Neural cell (in vitro differentiated cells): ENCODE measurements around the gene TXNIP. TPM values are rescaled to one million over a fixed set of nuclear protein-coding genes. Genes with fewer than 3 reads are reported as not detected.

ENCODE experiments used
- H2AFZ ChIP-seq: fragments of 200-600, 300-800 bp; sonication (generic), shearing (Covaris generic); 2 replicates; pipeline ENCODE4 v1.6.0; 2014; ENCODE audit warnings: low read depth, mild to moderate bottlenecking, antibody characterized with exemption, low read length, moderate library complexity
- H3F3A ChIP-seq: fragments of 200-600 bp; shearing (Covaris generic); 2 replicates; pipeline ENCODE4 v1.6.1; 2016; ENCODE audit warnings: mild to moderate bottlenecking, moderate library complexity, mixed read lengths, antibody characterized with exemption, low read length; ENCODE audit not compliant: insufficient read depth, poor library complexity, severe bottlenecking
- H3K27ac ChIP-seq: fragments of 200-600, 300-800 bp; sonication (generic), shearing (Covaris generic); 2 replicates; pipeline ENCODE4 v1.5.1; 2014; ENCODE audit warnings: mild to moderate bottlenecking, low read length, moderate library complexity
- H3K27me3 ChIP-seq: fragments of 300-800, 200-600 bp; sonication (generic), shearing (Covaris generic); 2 replicates; pipeline ENCODE4 v1.6.0; 2014; ENCODE audit warnings: mild to moderate bottlenecking, low read depth, low read length, moderate library complexity; ENCODE audit not compliant: insufficient read depth
- H3K36me3 ChIP-seq: fragments of 300-800, 200-600 bp; sonication (generic), shearing (Covaris generic); 2 replicates; pipeline ENCODE4 v1.5.1; 2014; ENCODE audit warnings: mild to moderate bottlenecking, antibody characterized with exemption, low read length, moderate library complexity; ENCODE audit not compliant: insufficient read depth
- H3K4me2 ChIP-seq: fragments of 300-800, 200-600 bp; sonication (generic), shearing (Covaris generic); 2 replicates; pipeline ENCODE4 v1.6.0; 2014; ENCODE audit warnings: mild to moderate bottlenecking, low read length
- H3K4me3 ChIP-seq: fragments of 300-800, 200-600 bp; sonication (generic), shearing (Covaris generic); 2 replicates; pipeline ENCODE4 v1.5.1; 2014; ENCODE audit warnings: mild to moderate bottlenecking, low read length, moderate library complexity
- H3K79me2 ChIP-seq: fragments of 200-600 bp; shearing (Covaris generic); replicated peaks from 2 replicates; pipeline ENCODE4 v1.6.0; 2014; ENCODE audit warnings: mild to moderate bottlenecking, low read length, moderate library complexity; ENCODE audit not compliant: insufficient read depth
- H3K9ac ChIP-seq: fragments of 300-800, 200-600 bp; sonication (generic), shearing (Covaris generic); 2 replicates; pipeline ENCODE4 v1.6.1; 2016; ENCODE audit warnings: mild to moderate bottlenecking, low read length, mixed read lengths
- H3K9me2 ChIP-seq: fragments of 200-600 bp; shearing (Covaris generic); 2 replicates; pipeline ENCODE4 v1.6.1; 2016; ENCODE audit warnings: mild to moderate bottlenecking, low read length, mixed read lengths; ENCODE audit not compliant: insufficient read depth
- H3K9me3 ChIP-seq: fragments of 200-600, 300-800 bp; sonication (generic), shearing (Covaris generic); 2 replicates; pipeline ENCODE4 v1.6.1; 2016; ENCODE audit warnings: mild to moderate bottlenecking, mixed run types, low read length, moderate library complexity, mixed read lengths
- H4K20me1 ChIP-seq: fragments of 200-600 bp; shearing (Covaris generic); 2 replicates; pipeline ENCODE4 v1.6.1; 2016; ENCODE audit warnings: mild to moderate bottlenecking, mixed run types; ENCODE audit not compliant: insufficient read depth
- EP300 ChIP-seq: fragments of 450-650 bp; conservative IDR thresholded peaks from 2 replicates; pipeline ENCODE4 v1.6.1; 2014; ENCODE audit warnings: antibody characterized with exemption, mild to moderate bottlenecking, moderate library complexity; ENCODE audit not compliant: poor library complexity, severe bottlenecking
- EZH2 ChIP-seq: fragments of 200-600, 300-800 bp; shearing (Covaris generic), sonication (generic); IDR thresholded peaks from 2 replicates; pipeline ENCODE4 v1.6.1; 2014; ENCODE audit warnings: antibody characterized with exemption, low read length, borderline replicate concordance, mild to moderate bottlenecking; ENCODE audit not compliant: insufficient read depth, poor library complexity, severe bottlenecking
- MXI1 ChIP-seq: fragments of 450-650 bp; conservative IDR thresholded peaks from 2 replicates; pipeline ENCODE4 v1.6.1; 2014; ENCODE audit warnings: antibody characterized with exemption, mild to moderate bottlenecking; ENCODE audit not compliant: poor library complexity, severe bottlenecking
- POLR2AphosphoS5 ChIP-seq: IDR thresholded peaks from 2 replicates; pipeline ENCODE4 v1.6.1; 2012
- RAD21 ChIP-seq: fragments of 450-650 bp; conservative IDR thresholded peaks from 2 replicates; pipeline ENCODE4 v1.6.1; 2014; ENCODE audit warnings: antibody characterized with exemption, mild to moderate bottlenecking, moderate library complexity
- REST ChIP-seq: IDR thresholded peaks from 2 replicates; pipeline ENCODE4 v1.6.1; 2012; ENCODE audit warnings: borderline replicate concordance
- SMC3 ChIP-seq: fragments of 450-650 bp; conservative IDR thresholded peaks from 2 replicates; pipeline ENCODE4 v1.6.1; 2014; ENCODE audit warnings: antibody characterized with exemption, mild to moderate bottlenecking, moderate library complexity; ENCODE audit not compliant: poor library complexity
- TAF1 ChIP-seq: IDR thresholded peaks from 2 replicates; pipeline ENCODE4 v1.6.1; 2012; ENCODE audit warnings: low read depth
- polyA plus RNA-seq: library from polyadenylated mRNA; depleted of rRNA; stranded (reverse); fragments of >200 nt; gene quantifications from 2 replicates; pipeline ENCODE4 v1.2.3, GENCODE V29; 2014
- TF ChIP-seq, protein P1 (sequence below): fragments of 450-650 bp; IDR thresholded peaks from 2 replicates; pipeline ENCODE4 v1.5.1; 2014; ENCODE audit warnings: antibody characterized with exemption, mild to moderate bottlenecking, moderate library complexity; ENCODE audit not compliant: poor library complexity, severe bottlenecking

The TXNIP gene
- polyA plus RNA-seq, 1 donor from 2014 or later: 140 TPM

GRCh38 chr1:145992502-145992936 lies 3.9 kb downstream of the TXNIP start:
- no peak overlapping the region for H2AFZ ChIP-seq
- H3K9me2 ChIP-seq: no peaks in the 10 kb centered on the region
- H4K20me1 ChIP-seq: peaks cover 52% of the 10 kb centered on the region
- peaks cover 63% of the 10 kb centered on the region for H3K79me2 ChIP-seq
- H3K4me3 ChIP-seq: peak overlapping the region; percentile 79
- peaks cover 29% of the 10 kb centered on the region for H3K36me3 ChIP-seq
- H3K9ac ChIP-seq: peak overlapping the region; percentile 76
- no peaks in the 10 kb centered on the region for H3K9me3 ChIP-seq
- TF ChIP-seq, protein P1, sequence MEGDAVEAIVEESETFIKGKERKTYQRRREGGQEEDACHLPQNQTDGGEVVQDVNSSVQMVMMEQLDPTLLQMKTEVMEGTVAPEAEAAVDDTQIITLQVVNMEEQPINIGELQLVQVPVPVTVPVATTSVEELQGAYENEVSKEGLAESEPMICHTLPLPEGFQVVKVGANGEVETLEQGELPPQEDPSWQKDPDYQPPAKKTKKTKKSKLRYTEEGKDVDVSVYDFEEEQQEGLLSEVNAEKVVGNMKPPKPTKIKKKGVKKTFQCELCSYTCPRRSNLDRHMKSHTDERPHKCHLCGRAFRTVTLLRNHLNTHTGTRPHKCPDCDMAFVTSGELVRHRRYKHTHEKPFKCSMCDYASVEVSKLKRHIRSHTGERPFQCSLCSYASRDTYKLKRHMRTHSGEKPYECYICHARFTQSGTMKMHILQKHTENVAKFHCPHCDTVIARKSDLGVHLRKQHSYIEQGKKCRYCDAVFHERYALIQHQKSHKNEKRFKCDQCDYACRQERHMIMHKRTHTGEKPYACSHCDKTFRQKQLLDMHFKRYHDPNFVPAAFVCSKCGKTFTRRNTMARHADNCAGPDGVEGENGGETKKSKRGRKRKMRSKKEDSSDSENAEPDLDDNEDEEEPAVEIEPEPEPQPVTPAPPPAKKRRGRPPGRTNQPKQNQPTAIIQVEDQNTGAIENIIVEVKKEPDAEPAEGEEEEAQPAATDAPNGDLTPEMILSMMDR: no peak
- TF ChIP-seq MXI1: no peak
- TF ChIP-seq EP300: no peak
- no peak for TF ChIP-seq SMC3
- no peak for TF ChIP-seq POLR2AphosphoS5
- no peak for TF ChIP-seq REST
- no peak for TF ChIP-seq TAF1
- no peak for TF ChIP-seq EZH2
- TF ChIP-seq RAD21: no peak
- H3F3A ChIP-seq: peaks cover 3% of the 10 kb centered on the region
- H3K27me3 ChIP-seq: no peaks in the 10 kb centered on the region
- peak overlapping the region; percentile 100 for H3K4me2 ChIP-seq
- peak overlapping the region; percentile 85 for H3K27ac ChIP-seq

GRCh38 chr1:145991735-145992412 lies 4.5 kb downstream of the TXNIP start:
- no peak for TF ChIP-seq TAF1
- TF ChIP-seq EP300: no peak
- TF ChIP-seq POLR2AphosphoS5: no peak
- TF ChIP-seq, protein P1: no peak
- no peak for TF ChIP-seq EZH2
- TF ChIP-seq REST: no peak
- TF ChIP-seq MXI1: no peak
- TF ChIP-seq SMC3: no peak
- Histone ChIP-seq H3K27ac (peak overlapping the region; percentile 85), H3K27me3 (no peaks in the 10 kb centered on the region), H3K9me3 (no peaks in the 10 kb centered on the region), H3K79me2 (peaks cover 57% of the 10 kb centered on the region), H3K4me3 (peak overlapping the region; percentile 79), H3K9me2 (no peaks in the 10 kb centered on the region), H3F3A (peaks cover 3% of the 10 kb centered on the region), H3K9ac (peak overlapping the region; percentile 76), H3K36me3 (peaks cover 29% of the 10 kb centered on the region), H4K20me1 (peaks cover 52% of the 10 kb centered on the region), H2AFZ (no peak overlapping the region), H3K4me2 (peak overlapping the region; percentile 100)
